OCI-LY3 (cell line): ENCODE results near the gene STARD9.

Source experiments
- EZH2phosphoT487 ChIP-seq: fragments of 200-600 bp; shearing (Covaris generic); IDR thresholded peaks from 2 replicates; pipeline ENCODE4 v1.6.1; 2018; ENCODE audit warnings: antibody characterized with exemption, mixed run types, low read depth
- TF ChIP-seq, protein P1 (sequence below): fragments of 200-600, 300-600 bp; sonication (generic); IDR thresholded peaks from 2 replicates; pipeline ENCODE4 v1.5.1; 2014; ENCODE audit warnings: antibody characterized with exemption, low read length, low read depth

DNA sequence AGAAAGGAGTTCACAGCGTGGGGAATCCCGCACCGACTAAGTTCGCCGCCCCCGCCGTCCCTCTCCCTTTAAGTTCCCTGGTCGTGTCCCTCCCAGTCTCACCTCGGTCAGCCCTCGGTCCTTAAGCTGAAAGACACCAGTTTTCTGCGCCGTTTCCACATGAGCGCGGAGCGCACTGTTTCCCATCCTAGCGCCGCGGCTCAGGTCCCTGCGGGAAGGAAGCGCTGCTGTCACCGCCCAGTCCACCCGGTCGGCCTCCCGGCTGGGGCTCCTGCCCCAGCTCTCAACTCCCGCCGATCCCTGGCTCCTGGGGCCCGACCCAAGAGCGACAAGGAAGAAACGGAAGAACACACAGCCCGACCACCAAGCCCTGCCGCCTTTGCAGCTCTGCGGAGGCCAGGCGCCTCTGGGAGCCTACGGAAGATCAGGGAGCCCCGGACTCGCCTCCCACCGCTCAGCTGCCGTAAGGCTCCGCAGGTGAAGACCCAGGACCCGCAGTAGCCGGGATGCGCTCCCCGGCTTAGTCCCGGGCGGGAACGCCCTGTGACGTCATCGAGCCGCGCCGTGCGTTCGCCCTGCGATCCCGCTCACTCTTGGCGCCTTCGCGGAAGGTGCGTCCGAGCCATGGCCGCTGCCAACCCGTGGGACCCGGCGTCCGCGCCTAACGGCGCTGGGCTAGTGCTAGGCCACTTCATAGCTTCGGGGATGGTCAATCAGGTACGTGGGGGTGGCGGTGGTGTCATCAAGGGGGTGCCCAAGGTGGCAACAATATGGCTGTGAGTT lies 27.0 kb upstream of the STARD9 start, which contains the start of the genes HAUS2 and LRRC57:
- TF ChIP-seq, protein P1, sequence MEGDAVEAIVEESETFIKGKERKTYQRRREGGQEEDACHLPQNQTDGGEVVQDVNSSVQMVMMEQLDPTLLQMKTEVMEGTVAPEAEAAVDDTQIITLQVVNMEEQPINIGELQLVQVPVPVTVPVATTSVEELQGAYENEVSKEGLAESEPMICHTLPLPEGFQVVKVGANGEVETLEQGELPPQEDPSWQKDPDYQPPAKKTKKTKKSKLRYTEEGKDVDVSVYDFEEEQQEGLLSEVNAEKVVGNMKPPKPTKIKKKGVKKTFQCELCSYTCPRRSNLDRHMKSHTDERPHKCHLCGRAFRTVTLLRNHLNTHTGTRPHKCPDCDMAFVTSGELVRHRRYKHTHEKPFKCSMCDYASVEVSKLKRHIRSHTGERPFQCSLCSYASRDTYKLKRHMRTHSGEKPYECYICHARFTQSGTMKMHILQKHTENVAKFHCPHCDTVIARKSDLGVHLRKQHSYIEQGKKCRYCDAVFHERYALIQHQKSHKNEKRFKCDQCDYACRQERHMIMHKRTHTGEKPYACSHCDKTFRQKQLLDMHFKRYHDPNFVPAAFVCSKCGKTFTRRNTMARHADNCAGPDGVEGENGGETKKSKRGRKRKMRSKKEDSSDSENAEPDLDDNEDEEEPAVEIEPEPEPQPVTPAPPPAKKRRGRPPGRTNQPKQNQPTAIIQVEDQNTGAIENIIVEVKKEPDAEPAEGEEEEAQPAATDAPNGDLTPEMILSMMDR = no peak
- no peak for TF ChIP-seq EZH2phosphoT487
